Urinary bladder (tissue), 4 donors: ENCODE results near the gene MAP3K4. TPM values are rescaled to one million over a fixed set of nuclear protein-coding genes. Genes with fewer than 3 reads are reported as not detected.

Experiments
- DNase-seq: peaks from one replicate; pipeline ENCODE4 v3.0.0-alpha.2; 2015; ENCODE audit errors: extremely low spot score
- H3K27ac ChIP-seq: one replicate; pipeline ENCODE4 v1.5.1; 2013; ENCODE audit warnings: low read depth, mild to moderate bottlenecking, moderate library complexity
- H3K36me3 ChIP-seq: one replicate; pipeline ENCODE4 v1.6.1; 2013; ENCODE audit warnings: mild to moderate bottlenecking, moderate library complexity; ENCODE audit not compliant: insufficient read depth
- H3K4me1 ChIP-seq: one replicate; pipeline ENCODE4 v1.6.1; 2013; ENCODE audit warnings: mild to moderate bottlenecking, moderate library complexity; ENCODE audit not compliant: insufficient read depth
- H3K4me3 ChIP-seq: one replicate; pipeline ENCODE4 v1.5.1; 2013; ENCODE audit warnings: low read depth, low read length
- WGBS: extraction: QIAGEN DNeasy Blood & Tissue Kit; methylation state at CpG from one replicate; pipeline ENCODE4 v1.1.7; 2013; 5-methylcytosine and 5-hydroxymethylcytosine counted together
- polyA plus RNA-seq: library from polyadenylated mRNA; stranded (reverse); fragments of 200-250 nt; gene quantifications from one replicate; pipeline ENCODE4 v1.2.3, GENCODE V29; 2013
- total RNA-seq: library from RNA; depleted of rRNA; stranded (reverse); fragments of >200 nt; gene quantifications from one replicate; pipeline ENCODE4 v1.2.3, GENCODE V29; 2014
- donor health status: healthy with polysubstance abuse.
- donor health status: healthy.

MAP3K4 gene
- total and polyA plus RNA-seq, 2 donors, result 12.3 to 74.4 TPM

DNA sequence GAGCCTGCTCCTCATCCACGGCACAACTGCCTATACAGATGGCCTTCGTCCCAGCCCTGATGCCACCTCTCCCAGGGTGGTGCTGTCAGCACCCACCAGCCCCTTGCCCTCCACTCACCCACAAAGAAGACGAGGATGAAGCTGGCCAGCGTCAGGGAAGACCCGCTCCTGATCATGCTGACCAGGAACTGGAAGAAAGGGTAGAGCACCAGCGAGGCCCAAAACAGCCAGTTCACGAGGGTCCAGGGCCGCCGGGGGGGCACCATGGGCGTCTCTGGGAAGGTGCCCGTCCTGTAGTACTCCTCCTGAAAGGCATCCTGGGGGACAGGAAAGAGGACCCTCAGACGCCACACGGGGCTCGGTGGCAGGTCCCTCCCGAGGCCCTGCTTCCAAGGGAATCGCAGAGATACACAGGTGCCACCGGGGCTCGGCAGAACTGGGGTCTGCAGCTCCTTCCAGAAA is 147.8 kb downstream of the MAP3K4 start:
- WGBS, result 93% methylated on average over 18 of the region's 18 CpGs
- no peaks in the 10 kb centered on the region for H3K36me3 ChIP-seq

DNA sequence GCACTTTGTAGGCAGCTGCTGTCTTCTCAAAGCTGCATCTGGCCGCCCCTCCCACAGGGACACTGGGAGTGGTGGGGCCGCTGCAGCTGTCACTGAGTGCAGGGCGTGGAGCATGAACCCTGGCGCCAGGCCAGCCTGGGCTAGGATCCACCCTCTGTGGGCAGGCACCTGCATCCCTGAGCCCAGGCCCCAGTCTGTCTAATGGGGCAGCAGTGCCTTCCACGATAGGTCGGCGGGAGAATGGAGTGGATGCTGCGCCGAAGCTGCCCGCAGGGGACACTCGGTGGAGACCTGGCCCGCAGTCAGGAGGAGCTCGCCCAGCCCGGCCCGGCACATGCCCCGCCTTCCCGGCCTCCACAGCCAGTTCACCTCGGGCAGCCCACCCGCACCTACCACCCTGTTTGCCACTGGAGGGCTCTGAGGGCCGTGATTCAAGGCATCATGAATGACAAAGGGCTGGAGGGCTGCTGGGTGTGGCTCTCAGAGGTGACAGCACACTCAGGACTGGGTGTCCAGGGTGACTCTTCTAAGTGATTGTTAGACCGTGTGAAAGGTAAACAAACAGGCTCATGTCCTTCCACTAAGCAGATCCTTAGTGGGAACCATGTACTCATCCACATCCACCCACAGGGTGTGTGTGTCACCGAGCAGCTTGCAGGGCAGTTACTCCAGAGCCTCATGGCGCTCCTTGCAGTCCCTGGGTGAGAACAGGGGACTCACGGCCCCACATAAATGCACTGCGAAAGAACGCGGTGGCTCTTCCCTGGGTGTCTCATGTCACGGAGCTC is 148.4 kb downstream of the MAP3K4 start:
- no peak overlapping the region for H3K27ac ChIP-seq
- no peaks in the 10 kb centered on the region for H3K36me3 ChIP-seq
- H3K4me3 ChIP-seq, result no peak overlapping the region
- no peak for DNase-seq
- H3K4me1 ChIP-seq, result no peaks in the 10 kb centered on the region
- WGBS, result 88% methylated on average over 28 of the region's 28 CpGs

More for the DNA sequence above, 147.8 kb downstream of the MAP3K4 start:
- H3K27ac ChIP-seq, result no peak overlapping the region
- no peaks in the 10 kb centered on the region for H3K4me1 ChIP-seq
- DNase-seq, result no peak
- H3K4me3 ChIP-seq, result no peak overlapping the region

DNA sequence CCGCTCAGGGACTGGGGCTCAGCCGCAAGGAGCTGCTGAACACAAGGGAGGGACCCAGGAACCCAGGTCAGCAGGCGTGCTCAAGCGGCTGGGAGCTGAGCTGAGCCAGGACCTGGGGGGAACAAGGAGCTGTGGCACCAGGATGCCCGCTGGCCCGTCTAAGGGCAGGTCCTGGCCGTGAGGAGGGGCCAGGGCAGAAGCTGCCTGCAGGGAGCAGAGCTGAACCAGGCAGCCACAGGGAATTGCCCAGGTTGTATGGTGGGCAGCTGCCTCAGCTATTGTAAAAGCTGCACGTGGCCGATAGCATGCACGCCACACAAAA is 148.9 kb downstream of the MAP3K4 start:
- H3K27ac ChIP-seq, result no peak overlapping the region
- 94% methylated on average over 10 of the region's 10 CpGs for WGBS
- H3K4me3 ChIP-seq, result no peak overlapping the region
- DNase-seq, result no peak
- H3K36me3 ChIP-seq, result no peaks in the 10 kb centered on the region
- no peaks in the 10 kb centered on the region for H3K4me1 ChIP-seq

DNA sequence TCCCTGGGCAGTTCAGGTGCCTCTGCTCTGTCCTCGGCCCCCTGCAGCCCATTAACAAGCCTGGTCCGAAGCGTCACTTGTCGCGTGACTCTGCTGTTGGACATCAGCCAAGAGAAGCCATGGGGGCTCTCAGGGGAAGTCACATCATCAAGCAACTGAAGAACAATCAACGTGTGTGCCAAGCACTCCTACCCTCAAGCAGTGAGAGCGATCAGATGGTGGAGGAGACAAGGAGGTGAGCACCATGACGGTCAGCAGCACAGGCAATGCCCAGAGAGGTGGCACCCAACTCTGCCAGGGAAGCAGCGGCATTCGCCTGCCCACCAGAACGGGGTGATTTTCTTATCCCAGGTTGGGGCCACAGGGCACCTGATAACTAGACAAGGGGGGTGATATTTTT is 149.6 kb downstream of the MAP3K4 start:
- Histone ChIP-seq H3K36me3 (no peaks in the 10 kb centered on the region), H3K4me3 (no peak overlapping the region), H3K27ac (no peak overlapping the region), H3K4me1 (no peaks in the 10 kb centered on the region)
- DNase-seq, result no peak
- WGBS, result 79% methylated on average over 11 of the region's 11 CpGs

DNA sequence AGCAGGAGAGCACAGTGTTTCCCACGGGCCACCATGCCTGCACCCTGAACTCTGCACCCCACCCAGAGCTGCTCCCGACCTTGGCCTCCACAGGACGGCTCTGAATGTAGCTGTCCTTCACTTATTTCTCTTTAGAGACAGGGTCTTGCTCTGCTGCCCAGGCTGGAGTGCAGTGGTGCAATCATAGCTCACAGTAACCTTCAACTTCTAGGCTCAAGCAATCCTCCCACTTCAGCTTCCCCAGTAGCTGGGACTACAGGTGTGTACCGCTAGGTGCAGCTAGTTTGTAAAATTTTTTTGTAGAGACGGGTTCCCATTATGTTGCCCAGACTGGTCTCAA is 151.4 kb downstream of the MAP3K4 start:
- no peaks in the 10 kb centered on the region for H3K4me1 ChIP-seq
- H3K4me3 ChIP-seq, result no peak overlapping the region
- 98% methylated on average over 5 of the region's 5 CpGs for WGBS
- H3K27ac ChIP-seq, result no peak overlapping the region
- no peaks in the 10 kb centered on the region for H3K36me3 ChIP-seq
- no peak for DNase-seq

DNA sequence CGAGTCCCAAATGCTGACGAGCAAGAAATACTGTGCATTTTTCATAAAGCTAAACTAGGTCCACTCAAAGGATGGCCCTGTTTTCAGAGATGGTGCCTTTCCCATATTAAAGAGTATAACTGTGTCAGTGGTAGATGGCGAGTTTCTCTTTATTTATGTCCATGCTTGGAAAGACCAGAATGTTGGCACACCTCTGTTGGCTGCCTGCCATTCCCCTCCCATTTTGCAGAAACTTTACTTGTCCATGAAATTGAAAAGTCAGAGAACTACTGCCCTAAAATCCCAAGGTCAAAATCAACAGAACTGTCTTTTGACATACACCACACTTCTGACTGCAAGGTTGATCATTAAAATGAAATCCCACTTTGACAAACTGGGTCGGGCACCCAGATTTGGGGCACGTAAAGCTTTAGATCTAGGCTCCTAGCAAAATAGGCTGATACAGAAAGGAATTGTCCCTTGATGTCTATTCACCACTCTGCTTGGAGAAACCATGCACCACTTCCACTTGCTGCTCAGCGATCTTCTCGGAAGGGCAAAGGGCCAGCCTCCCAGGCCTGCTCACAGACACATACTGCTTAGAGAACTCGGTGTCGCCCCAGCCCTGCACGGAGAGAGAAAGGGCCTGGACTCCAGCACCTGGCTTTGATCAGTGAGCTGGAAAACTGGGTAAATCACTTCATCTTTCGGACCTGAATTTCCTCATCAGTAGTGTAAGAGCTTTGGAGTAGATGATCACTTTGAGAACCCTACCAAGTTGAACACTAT is 152.3 kb downstream of the MAP3K4 start:
- DNase-seq, result no peak
- H3K4me3 ChIP-seq, result no peak overlapping the region
- 88% methylated on average over 11 of the region's 11 CpGs for WGBS
- H3K4me1 ChIP-seq, result no peaks in the 10 kb centered on the region
- H3K36me3 ChIP-seq, result no peaks in the 10 kb centered on the region
- H3K27ac ChIP-seq, result no peak overlapping the region

DNA sequence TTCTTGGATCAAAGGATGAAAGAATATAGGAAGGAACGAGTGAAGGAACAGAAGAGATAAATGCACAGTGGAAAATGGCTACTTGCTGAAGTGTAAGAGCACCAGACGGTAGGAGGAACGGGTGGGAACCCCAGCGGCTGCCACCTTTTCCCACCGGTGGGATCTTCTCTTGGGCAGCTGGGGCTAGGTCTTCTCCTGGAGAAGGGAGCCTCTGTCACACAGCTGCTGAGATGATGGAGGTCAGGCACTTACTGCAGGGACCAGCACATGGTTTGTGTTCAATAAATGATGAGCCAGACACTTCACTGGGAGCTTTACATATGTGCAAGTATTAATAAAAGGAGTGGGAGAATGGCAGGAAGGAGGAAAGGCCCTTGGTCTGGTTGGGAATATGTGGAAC is 158.6 kb downstream of the MAP3K4 start:
- no peaks in the 10 kb centered on the region for H3K36me3 ChIP-seq
- WGBS, result 94% methylated on average over 5 of the region's 5 CpGs
- H3K4me1 ChIP-seq, result no peaks in the 10 kb centered on the region
- no peak overlapping the region for H3K4me3 ChIP-seq
- H3K27ac ChIP-seq, result no peak overlapping the region
- DNase-seq, result no peak

DNA sequence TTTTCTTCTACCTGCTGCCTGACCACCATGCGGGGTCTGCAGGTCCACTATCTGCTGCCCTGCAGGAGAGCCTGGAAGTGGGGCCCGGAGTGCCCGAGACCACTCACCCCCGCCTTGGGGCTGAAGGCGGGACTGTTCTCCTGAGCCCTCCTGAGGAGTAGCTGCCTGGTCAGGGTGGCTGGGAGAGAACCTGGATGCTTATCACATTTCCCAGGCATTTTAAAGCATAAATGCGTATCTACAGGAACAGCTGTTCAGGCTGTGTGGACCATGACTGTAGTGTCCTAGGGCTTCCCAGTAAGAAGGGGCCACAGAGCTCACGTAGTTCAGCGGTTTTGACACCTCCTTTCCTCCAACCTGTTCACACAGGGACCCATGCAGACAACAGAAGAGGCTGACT is 159.0 kb downstream of the MAP3K4 start:
- H3K4me1 ChIP-seq, result no peaks in the 10 kb centered on the region
- H3K4me3 ChIP-seq, result no peak overlapping the region
- WGBS, result 97% methylated on average over 8 of the region's 8 CpGs
- DNase-seq, result no peak
- no peaks in the 10 kb centered on the region for H3K36me3 ChIP-seq
- H3K27ac ChIP-seq, result no peak overlapping the region

DNA sequence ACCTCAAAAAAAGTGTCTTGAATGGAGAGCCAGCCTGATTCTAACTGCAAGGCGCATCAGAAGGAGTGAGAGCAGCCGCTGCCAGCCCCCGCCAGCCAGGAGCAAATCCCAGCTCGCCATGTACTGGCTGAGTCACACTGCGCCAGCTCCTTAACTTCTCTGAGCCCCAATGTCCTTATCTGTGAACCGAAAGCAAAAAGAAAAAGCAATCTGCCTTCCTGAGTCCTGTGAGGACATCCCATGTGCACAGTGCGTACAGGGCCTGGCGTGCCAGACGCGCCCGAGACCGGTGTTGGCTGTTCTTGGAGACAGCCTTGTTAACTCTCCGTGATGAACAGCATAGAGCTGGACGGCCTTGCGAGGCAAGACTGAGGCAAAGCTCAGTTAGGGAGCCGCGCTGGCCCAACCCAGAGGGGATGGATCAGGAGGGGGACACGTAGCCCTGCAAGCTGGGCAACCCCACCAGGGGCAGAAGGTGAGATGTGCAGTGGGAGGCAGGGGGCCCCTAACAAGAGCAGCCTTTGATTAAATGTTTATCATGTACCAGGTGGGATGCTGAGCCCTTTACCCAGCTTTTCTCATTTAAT is 159.6 kb downstream of the MAP3K4 start:
- no peak for DNase-seq
- no peaks in the 10 kb centered on the region for H3K36me3 ChIP-seq
- H3K4me3 ChIP-seq, result no peak overlapping the region
- no peak overlapping the region for H3K27ac ChIP-seq
- no peaks in the 10 kb centered on the region for H3K4me1 ChIP-seq
- 95% methylated on average over 18 of the region's 18 CpGs for WGBS

DNA sequence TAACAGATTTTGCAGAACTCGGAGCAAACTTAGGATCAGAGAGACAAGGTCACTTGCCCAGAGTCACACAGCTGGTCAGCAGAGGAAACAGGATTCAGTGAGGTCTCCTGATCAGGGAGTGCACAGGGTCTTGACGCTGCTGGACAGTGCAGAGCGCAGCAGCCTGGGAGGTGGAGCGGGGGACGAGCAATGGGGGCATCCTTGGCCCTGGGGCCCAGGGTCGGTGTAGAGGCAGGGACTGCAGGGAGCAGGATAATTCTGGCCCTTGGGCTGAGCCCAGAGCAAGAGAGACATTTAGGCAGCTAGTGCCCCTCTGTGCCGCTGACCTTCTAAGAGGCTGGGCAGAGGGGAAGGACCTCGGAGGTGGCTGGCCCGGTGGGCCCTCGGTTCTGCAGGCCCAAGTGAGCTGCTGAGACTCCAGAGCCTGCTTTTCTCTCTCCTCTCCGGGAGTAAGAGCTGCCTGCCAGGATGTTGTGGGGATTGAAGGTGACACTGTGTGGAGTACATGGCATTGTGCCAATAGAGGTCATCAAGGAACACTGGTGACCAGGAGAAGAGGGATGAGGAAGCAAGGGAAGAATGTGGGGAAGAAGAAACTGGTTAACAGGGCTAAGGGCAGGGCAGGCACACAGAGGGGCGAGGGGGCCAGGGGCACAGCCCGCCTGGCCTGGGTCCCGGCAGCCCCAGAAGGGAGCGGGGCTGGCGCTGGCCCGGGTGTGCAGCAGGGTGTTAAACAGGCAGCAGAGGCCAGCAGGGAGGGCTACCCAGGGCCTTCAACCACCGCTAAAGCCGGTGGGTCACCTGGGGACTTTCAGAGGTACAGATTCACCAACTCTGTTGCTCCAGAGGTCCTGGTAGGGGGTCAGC is 160.3 kb downstream of the MAP3K4 start:
- no peak for DNase-seq
- 92% methylated on average over 19 of the region's 19 CpGs for WGBS
- no peaks in the 10 kb centered on the region for H3K4me1 ChIP-seq
- H3K36me3 ChIP-seq, result no peaks in the 10 kb centered on the region
- H3K4me3 ChIP-seq, result no peak overlapping the region
- H3K27ac ChIP-seq, result no peak overlapping the region

DNA sequence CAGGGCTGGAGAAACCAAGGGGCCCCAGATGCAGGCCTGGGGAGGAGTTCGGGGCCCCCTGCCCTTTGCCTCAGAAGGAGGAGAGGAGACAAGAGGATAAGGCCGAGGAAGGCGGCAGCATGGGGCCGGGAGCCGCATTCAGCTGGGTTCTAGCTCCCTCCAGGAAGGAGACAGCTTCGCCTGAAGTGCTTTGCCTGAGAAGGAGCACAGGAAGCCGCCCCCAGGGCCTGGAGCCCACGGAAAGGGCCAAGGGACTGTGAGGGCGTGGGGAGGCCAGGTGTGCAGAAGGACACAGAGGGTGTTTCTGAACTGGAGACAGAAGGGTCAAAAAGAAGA is 160.9 kb downstream of the MAP3K4 start:
- DNase-seq, result no peak
- 87% methylated on average over 9 of the region's 9 CpGs for WGBS
- Histone ChIP-seq H3K36me3 (no peaks in the 10 kb centered on the region), H3K4me1 (no peaks in the 10 kb centered on the region), H3K4me3 (no peak overlapping the region), H3K27ac (no peak overlapping the region)

DNA sequence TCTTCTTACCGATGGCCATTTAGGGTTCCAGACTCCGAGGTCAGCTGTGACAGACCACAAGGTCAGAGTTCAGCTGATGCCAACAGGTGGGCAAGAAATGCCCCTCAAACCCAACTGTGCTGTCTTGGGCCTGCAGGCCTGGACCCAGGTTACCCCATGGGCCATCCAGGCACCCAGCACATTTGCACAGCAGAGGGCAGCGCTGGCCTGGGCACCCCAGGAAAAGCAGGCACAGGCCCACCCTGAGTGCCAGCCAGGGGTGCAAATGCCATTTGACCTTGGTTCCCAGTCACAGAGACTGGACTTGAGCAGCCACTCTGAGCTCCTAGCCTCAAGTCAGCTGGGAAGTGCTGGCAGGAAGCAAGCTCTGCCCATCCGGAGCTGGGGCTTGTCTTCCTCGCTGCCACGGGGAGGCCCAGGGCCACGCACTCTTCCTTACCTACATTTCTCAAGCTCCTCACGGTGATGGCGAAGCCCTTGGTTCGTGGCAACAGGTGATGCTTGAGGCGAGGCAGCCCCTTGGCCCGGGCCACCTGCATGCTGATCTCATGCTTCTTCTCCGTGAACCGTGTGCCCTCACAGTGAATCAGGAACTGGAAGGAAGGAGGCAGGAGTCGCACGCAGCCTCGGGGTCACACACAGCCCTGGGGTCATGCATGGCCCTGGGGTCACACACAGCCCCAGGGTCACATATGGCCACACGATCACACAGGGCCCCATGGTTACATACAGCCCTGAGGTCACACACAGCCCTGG is 161.5 kb downstream of the MAP3K4 start:
- WGBS, result 96% methylated on average over 18 of the region's 18 CpGs
- no peak for DNase-seq
- Histone ChIP-seq H3K4me1 (no peaks in the 10 kb centered on the region), H3K27ac (no peak overlapping the region), H3K4me3 (no peak overlapping the region), H3K36me3 (no peaks in the 10 kb centered on the region)

DNA sequence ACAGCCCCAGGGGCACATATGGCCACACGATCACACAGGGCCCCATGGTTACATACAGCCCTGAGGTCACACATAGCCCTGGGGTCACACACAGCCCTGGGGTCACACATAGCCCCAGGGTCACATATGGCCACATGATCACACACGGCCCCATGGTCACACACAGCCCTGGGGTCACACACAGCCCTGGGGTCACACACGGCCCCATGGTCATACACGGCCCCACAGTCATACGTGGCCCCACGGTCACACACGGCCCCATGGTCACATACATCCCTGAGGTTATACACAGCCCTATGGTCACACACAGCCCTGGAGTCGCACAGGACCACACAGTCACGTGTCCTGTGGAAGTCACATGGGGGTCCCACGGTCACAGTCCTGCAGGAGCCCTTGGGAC is 162.2 kb downstream of the MAP3K4 start:
- Histone ChIP-seq H3K4me1 (no peaks in the 10 kb centered on the region), H3K27ac (no peak overlapping the region), H3K4me3 (no peak overlapping the region), H3K36me3 (no peaks in the 10 kb centered on the region)
- 93% methylated on average over 10 of the region's 10 CpGs for WGBS
- no peak for DNase-seq
